Measurements from ENCODE around the gene VPS13D. TPM values are rescaled to one million over a fixed set of nuclear protein-coding genes. Genes with fewer than 3 reads are reported as not detected.

VPS13D gene
- total and polyA plus RNA-seq, 10 of the 15 experiments (the other 5 are each of a cell fraction or from before 2014, with no cell fraction given): 1.4 to 16.9 (median 8.5) TPM

GRCh38 chr1:12380326-12381249, 150.8 kb downstream of the VPS13D start:
- FAIRE-seq: no peak
- Histone ChIP-seq H3K27ac (ENCODE audit: control insufficient read depth, insufficient read depth) (no peak overlapping the region), H4K20me1 (ENCODE audit: control insufficient read depth, insufficient read depth) (no peaks in the 10 kb centered on the region), H3K79me2 (ENCODE audit: control insufficient read depth, insufficient read depth, low read length) (no peaks in the 10 kb centered on the region), H3K9ac (ENCODE audit: control insufficient read depth, insufficient read depth, low read length) (no peak overlapping the region), H2AFZ (ENCODE audit: control insufficient read depth, low read depth, low read length) (no peak overlapping the region), H3K4me3 (no peak overlapping the region), H3K9me3 (replicated peaks; ENCODE audit: control insufficient read depth, insufficient read depth, low read length) (no peaks in the 10 kb centered on the region; the same call in 2 of the 3 replicates), H3K4me1 (ENCODE audit: control insufficient read depth, insufficient read depth, low read length) (no peaks in the 10 kb centered on the region), H3K36me3 (ENCODE audit: control insufficient read depth in 2 of 2, insufficient read depth in 2 of 2, low read length in 1 of 2) (peaks cover 0 to 20% of the 10 kb centered on the region in 2 experiments; a peak in 2 of 4 replicates), H3K4me2 (ENCODE audit: control insufficient read depth, insufficient read depth) (no peak overlapping the region), H3K27me3 (replicated peaks in 1 of 2; ENCODE audit: control insufficient read depth in 2 of 2, insufficient read depth in 2 of 2, low read length in 1 of 2) (no peaks in the 10 kb centered on the region)
- ChIA-PET SMC1A (ENCODE audit: uncharacterized antibody, unreplicated experiment) (interaction anchor here (0.9 kb wide), 1 partner anchor 21 kb away, joined by 3 read pairs; no protein-coding TSS in a partner anchor), CTCF (interaction anchor here (0.9 to 2.4 kb wide), 2 partner anchors 10 to 37 kb away, joined by 4 to 6 read pairs; no protein-coding TSS in a partner anchor), RAD21 (ENCODE audit: unreplicated experiment) (no interaction called here), POLR2A (no interaction called here)
- BruUV-seq (replicated peaks): no TSS peak
- TF ChIP-seq USF1 (IDR thresholded peaks at IDR 0.05; ENCODE audit: borderline replicate concordance, extremely low read length, insufficient read depth, low read depth, low read length) (no peak), CREB1 (IDR thresholded peaks at IDR 0.05; ENCODE audit: low read depth) (no peak), EGR1 (IDR thresholded peaks at IDR 0.05; ENCODE audit: borderline replicate concordance in 1 of 2, low read depth in 2 of 2, low read length in 2 of 2) (no peak), TCF7 (IDR thresholded peaks at IDR 0.05; ENCODE audit: borderline replicate concordance) (no peak), KLF5 (IDR thresholded peaks at IDR 0.05; ENCODE audit: partially characterized antibody) (no peak), TCF12 (IDR thresholded peaks at IDR 0.05; ENCODE audit: low read depth, low read length) (no peak), NR2F1 (conservative IDR thresholded peaks at IDR 0.05) (no peak)
- TF ChIP-seq, protein P1, sequence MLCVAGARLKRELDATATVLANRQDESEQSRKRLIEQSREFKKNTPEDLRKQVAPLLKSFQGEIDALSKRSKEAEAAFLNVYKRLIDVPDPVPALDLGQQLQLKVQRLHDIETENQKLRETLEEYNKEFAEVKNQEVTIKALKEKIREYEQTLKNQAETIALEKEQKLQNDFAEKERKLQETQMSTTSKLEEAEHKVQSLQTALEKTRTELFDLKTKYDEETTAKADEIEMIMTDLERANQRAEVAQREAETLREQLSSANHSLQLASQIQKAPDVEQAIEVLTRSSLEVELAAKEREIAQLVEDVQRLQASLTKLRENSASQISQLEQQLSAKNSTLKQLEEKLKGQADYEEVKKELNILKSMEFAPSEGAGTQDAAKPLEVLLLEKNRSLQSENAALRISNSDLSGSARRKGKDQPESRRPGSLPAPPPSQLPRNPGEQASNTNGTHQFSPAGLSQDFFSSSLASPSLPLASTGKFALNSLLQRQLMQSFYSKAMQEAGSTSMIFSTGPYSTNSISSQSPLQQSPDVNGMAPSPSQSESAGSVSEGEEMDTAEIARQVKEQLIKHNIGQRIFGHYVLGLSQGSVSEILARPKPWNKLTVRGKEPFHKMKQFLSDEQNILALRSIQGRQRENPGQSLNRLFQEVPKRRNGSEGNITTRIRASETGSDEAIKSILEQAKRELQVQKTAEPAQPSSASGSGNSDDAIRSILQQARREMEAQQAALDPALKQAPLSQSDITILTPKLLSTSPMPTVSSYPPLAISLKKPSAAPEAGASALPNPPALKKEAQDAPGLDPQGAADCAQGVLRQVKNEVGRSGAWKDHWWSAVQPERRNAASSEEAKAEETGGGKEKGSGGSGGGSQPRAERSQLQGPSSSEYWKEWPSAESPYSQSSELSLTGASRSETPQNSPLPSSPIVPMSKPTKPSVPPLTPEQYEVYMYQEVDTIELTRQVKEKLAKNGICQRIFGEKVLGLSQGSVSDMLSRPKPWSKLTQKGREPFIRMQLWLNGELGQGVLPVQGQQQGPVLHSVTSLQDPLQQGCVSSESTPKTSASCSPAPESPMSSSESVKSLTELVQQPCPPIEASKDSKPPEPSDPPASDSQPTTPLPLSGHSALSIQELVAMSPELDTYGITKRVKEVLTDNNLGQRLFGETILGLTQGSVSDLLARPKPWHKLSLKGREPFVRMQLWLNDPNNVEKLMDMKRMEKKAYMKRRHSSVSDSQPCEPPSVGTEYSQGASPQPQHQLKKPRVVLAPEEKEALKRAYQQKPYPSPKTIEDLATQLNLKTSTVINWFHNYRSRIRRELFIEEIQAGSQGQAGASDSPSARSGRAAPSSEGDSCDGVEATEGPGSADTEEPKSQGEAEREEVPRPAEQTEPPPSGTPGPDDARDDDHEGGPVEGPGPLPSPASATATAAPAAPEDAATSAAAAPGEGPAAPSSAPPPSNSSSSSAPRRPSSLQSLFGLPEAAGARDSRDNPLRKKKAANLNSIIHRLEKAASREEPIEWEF (IDR thresholded peaks at IDR 0.05; ENCODE audit: insufficient replicate concordance, low read depth, low read length): no peak
- WGBS (ENCODE audit: insufficient coverage, insufficient replicate concordance, low lambda C conversion rate, missing lambda C conversion rate): 95% methylated on average over 2 of the region's 2 CpGs
- no peak for DNase-seq (ENCODE audit: low read depth, low spot score)
- no peak for ATAC-seq
- intact Hi-C loops (cut with micrococcal nuclease; ENCODE audit: unreplicated experiment) (no loop called here), in situ Hi-C loops (cut with MboI) (no loop called here)
